GM12891 (cell line): ENCODE results near the gene ARHGAP5.

Source experiments
- DNase-seq: peaks from one replicate; pipeline ENCODE4 v3.0.0; 2011; ENCODE audit warnings: low spot score; ENCODE audit not compliant: insufficient read length
- FAIRE-seq: peaks from 2 replicates; lab custom pipeline; 2011; peaks lifted over from hg19 to GRCh38; lab: Jason Lieb, UNC
- PAX5 ChIP-seq: IDR thresholded peaks from 2 replicates; pipeline ENCODE4 v1.6.1; 2011; ENCODE audit warnings: low read length, moderate library complexity, mild to moderate bottlenecking; ENCODE audit not compliant: insufficient read depth, severe bottlenecking
- POLR2A ChIP-seq: IDR thresholded peaks from 2 replicates; pipeline ENCODE4 v1.6.1; 2011; ENCODE audit warnings: low read depth, low read length, control low read depth
- POLR2AphosphoS5 ChIP-seq: IDR thresholded peaks from 2 replicates; pipeline ENCODE4 v1.6.1; 2011; ENCODE audit warnings: low read depth, low read length, control low read depth
- POU2F2 ChIP-seq: IDR thresholded peaks from 2 replicates; pipeline ENCODE4 v1.6.1; 2011; ENCODE audit warnings: low read depth, mild to moderate bottlenecking, control low read depth, low read length, moderate library complexity
- SPI1 ChIP-seq: IDR thresholded peaks from 2 replicates; pipeline ENCODE4 v1.6.1; 2011; ENCODE audit warnings: low read depth, low read length, control low read depth
- TAF1 ChIP-seq: IDR thresholded peaks from 2 replicates; pipeline ENCODE4 v1.6.1; 2011; ENCODE audit warnings: low read depth, low read length, control low read depth

The ARHGAP5 gene

DNA sequence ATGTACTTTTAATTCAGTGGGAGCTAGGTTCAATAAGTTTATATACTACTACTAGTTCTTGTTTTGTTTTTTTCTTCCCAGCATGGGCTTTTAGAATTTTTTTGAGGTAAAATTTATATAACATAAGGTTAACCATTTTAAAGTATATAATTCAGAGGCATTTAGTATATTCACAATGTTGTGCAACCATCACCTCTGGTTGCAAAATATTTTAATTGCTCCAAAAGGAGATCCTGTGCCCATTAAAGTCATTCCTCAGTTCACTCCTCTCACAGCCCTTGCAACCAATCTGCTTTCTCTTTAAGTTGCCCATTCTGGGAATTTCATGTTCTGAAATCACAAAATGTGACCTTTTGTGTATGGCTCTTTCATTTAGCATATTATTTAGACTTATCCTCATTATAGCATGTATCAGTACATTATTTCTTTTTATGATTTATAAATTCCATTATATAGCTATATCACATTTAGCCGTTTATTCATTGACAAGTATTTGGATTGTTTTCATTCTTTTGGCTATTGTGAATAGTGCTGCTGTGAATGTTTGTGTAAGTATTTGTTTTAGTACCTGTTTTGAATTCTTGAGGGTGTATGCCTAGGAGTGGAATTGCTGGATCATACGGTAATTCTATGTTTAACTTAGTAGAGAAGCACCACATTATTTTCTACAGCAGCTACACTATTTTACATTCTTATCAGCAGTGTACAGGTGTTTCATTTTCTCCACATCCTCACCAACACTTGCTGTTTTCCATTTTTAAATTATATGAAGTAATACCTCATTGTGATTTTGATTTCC lies 59.1 kb downstream of the ARHGAP5 start:
- no peak for DNase-seq
- TF ChIP-seq POLR2A (no peak), PAX5 (no peak), SPI1 (no peak), POU2F2 (no peak), POLR2AphosphoS5 (no peak)
- no peak for FAIRE-seq

DNA sequence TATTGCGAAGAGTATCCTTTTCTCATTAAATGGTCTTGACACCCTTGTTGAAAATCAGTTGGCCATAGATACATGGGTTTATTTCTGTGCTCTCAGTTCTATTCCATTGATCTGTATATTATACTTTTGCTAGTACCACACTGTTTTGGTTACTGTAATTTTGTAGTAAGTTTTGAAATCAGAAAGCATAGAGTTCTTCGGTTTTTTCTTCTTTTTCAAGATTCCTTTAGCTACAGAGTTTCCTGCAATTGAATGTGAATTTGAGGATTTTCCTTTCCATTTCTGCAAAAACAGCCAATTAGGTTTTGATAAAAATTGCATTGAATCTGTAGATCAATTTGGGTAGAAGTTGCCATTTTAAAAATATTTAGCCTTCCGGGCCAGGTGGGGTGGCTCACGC lies 60.2 kb downstream of the ARHGAP5 start:
- FAIRE-seq = no peak
- no peak for TF ChIP-seq POLR2AphosphoS5
- TF ChIP-seq POU2F2 = no peak
- TF ChIP-seq PAX5 = no peak
- no peak for TF ChIP-seq TAF1
- TF ChIP-seq POLR2A = no peak
- no peak for TF ChIP-seq SPI1
- no peak for DNase-seq

DNA sequence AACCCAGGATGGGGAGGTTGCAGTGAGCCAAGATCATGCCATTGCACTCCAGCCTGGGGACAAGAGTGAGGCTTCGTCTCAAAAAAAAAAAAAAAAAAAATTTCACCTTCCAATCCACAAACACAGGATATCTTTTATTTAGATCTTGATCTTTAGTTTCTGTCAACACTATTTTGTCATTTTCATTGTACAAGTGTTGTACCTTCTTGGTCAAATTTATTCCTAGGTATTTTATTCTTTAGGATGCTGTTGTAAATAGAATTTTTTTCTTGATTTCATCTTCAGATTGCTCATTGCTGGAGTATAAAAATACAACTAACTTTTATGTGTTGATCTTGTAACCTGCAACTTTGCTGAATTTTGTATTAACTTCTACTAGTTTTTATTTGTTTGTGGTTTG lies 60.8 kb downstream of the ARHGAP5 start:
- no peak for FAIRE-seq
- TF ChIP-seq PAX5 = no peak
- TF ChIP-seq SPI1 = no peak
- no peak for TF ChIP-seq POLR2AphosphoS5
- DNase-seq = no peak

DNA sequence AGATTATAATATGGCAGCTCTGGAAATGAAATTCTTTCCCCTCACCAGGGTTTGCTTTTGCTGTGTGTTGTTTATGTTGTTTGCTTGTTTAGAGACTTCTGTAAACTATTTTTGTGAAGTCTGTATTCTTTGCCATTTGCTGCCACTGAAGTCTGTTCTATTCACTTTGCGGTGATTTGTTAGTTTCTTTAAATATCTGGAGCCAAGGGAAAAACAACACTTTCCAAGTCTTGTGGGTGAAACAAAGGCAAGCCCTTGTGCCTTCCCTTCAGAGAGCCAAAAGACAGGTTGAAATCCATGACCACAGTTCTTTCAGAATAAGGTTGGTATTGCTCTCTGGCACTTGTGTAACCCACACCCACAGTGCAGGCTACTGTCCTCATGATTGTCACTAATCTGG lies 65.2 kb downstream of the ARHGAP5 start:
- TF ChIP-seq TAF1 (no peak), PAX5 (no peak), POU2F2 (no peak), SPI1 (no peak), POLR2AphosphoS5 (no peak), POLR2A (no peak)
- DNase-seq = no peak
- no peak for FAIRE-seq

DNA sequence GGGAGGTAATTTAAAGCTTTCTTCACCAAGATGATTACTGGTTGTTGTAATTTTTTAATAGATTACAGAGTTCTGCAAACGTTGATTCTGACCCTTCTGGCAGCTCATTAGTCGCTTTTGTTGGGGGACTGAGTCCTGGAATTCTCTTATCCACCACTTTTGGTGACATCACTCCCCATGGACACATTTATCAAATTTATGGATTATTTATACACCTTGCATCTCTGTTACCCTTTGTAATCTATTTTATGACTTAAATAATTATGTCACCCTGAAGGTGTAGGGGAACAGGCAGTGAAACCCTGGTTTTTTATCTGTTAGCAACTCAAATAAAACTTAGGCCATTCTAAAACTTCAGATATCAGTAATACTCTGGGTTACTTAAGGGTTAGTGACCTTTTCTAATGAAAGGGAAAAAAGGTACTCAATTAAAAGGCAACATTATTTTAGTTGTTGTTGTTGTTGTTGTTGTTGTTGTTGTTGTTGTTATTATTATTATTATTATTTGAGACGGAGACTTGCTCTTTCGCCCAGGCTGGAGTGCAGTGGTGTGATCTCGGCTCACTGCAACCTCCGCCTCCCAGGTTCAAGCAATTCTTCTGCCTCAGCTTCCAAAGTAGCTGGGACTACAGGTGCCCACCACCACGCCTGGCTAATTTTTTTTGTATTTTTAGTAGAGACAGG lies 65.8 kb downstream of the ARHGAP5 start:
- FAIRE-seq = no peak
- no peak for DNase-seq
- TF ChIP-seq TAF1 (no peak), PAX5 (no peak), POLR2AphosphoS5 (no peak), POLR2A (no peak), POU2F2 (no peak), SPI1 (no peak)

DNA sequence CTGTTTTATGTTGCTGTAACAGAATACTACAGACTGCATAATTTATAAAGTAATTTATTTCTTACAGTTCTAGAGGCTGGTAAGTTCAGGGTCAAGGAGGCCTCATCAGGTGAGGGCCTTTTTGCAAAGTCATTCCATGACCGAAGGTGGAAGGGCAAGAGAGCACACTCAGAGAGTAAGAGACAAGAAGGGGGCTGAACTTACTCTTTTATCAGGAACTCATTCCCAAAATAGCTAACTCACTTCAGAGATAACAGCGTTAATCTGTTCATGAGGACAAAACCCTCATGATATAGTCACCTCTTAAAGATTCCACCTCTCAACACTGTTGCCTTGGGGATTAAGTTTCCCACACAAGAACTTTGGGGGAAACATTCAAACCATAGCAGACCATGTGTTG lies 73.3 kb downstream of the ARHGAP5 start:
- FAIRE-seq = no peak
- no peak for TF ChIP-seq POLR2A
- TF ChIP-seq POLR2AphosphoS5 = no peak
- no peak for TF ChIP-seq PAX5
- TF ChIP-seq POU2F2 = no peak
- TF ChIP-seq SPI1 = no peak
- no peak for TF ChIP-seq TAF1
- DNase-seq = no peak

DNA sequence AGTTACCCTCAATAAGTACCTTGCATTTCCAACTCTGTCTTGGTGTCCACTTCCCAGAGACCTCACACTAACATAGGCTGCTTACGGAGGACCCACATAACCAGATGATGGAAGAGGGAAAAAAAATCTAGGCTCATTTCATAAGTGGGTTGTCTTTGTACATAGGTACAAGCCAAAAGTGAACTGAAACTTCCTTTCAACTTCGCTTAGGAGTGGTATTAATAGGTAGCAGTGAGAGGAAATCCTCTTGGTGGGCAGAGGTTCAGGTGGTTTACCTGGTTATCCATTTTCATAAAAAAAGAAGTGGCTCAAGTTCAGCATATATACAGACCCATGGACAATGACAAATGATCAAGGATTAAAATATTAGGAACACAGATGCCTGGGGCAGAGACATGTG lies 88.9 kb downstream of the ARHGAP5 start:
- TF ChIP-seq POLR2A (no peak), SPI1 (peak; percentile 60)
- FAIRE-seq (no peak), DNase-seq (no peak)

DNA sequence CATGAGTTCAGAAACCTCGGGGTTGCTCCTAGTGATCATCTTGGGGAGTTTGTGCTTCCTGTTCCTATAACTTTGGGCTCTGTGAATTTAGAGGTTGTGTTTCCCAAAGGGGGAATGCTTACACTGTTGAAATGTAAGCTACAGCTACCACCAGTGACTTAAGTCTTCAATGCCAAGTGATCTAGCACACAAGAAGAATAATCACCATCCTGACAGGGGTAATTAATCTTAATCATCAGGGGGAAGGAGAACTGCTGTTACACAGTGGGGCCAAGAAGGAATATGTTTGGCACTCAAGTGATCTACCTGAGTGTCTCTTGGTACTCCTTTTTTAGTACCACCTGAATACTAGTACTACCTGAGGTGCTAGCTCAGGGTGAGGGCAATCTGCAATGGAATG lies 89.8 kb downstream of the ARHGAP5 start:
- FAIRE-seq (no peak), DNase-seq (no peak)
- TF ChIP-seq POU2F2 (no peak), SPI1 (no peak), POLR2A (no peak), POLR2AphosphoS5 (no peak), PAX5 (no peak), TAF1 (no peak)

DNA sequence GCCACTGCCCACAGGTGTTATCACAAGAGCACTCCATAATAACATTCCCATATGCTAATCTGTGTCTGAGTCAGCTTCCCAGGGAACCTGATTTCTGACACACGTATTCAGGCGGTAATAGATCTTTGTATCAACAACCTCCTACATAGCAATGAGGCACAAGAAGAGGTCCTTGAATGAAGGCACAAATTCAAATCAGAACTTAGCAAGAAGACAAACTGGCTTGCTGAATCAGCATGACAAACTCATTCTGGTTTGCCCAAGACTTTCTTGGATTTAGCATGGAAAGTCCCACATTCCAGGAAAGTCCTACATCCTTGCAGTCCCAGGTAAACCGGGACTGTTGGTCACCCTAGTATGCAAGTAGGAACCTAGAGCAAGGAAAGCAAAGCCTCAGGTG lies 90.8 kb downstream of the ARHGAP5 start:
- FAIRE-seq (no peak), DNase-seq (no peak)
- no peak for TF ChIP-seq POU2F2
- no peak for TF ChIP-seq POLR2AphosphoS5
- no peak for TF ChIP-seq TAF1
- TF ChIP-seq SPI1 = no peak
- TF ChIP-seq PAX5 = no peak
- TF ChIP-seq POLR2A = no peak

DNA sequence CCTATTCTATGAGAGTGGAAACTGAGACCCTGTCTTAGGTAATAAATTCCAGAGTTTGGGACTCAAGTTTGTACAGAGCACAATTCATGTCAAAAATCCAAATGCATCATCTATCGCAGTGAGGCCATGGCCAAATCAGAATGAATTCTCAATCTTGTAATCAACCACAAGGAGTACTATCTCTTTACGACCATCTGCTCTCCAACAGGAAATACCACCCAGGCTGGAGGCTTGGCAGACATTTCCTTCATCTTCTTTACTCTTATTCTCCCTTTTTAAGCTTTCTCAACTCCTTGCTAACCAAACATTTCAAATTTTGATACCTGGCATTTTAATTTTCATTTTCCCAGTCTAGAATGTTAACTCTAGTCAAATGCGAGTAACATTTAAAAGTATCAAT lies 92.1 kb downstream of the ARHGAP5 start:
- DNase-seq (no peak), FAIRE-seq (no peak)

DNA sequence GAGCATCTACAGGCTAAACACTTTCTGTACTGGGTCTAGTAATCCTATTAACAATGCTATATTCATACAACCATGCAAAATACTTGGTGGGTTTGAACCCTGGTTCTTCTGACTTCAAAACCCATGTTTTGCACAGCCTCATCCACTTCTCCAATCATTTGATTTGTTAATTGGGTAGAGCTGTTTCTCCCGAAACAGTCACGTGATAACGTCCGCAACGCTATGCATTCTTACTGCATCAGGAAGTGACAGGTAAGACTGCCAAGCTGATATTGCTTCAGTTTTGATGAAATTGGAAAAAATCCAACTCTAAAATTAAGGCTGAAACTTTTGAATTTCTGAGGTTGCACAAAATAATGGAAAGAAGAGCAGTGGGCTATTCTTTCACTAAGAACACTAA lies 94.4 kb downstream of the ARHGAP5 start:
- FAIRE-seq = no peak
- no peak for DNase-seq
- TF ChIP-seq TAF1 = no peak
- no peak for TF ChIP-seq POLR2A
- no peak for TF ChIP-seq POLR2AphosphoS5
- TF ChIP-seq PAX5 = no peak
- no peak for TF ChIP-seq SPI1
- no peak for TF ChIP-seq POU2F2

More for the DNA sequence above, 92.1 kb downstream of the ARHGAP5 start:
- TF ChIP-seq POLR2A = no peak
- no peak for TF ChIP-seq TAF1
- no peak for TF ChIP-seq SPI1
- TF ChIP-seq POU2F2 = no peak
- no peak for TF ChIP-seq PAX5
- TF ChIP-seq POLR2AphosphoS5 = no peak
